Osteocyte (in vitro differentiated cells): Measurements from ENCODE around the gene VSNL1. TPM values are rescaled to one million over a fixed set of nuclear protein-coding genes. Genes with fewer than 3 reads are reported as not detected.

Experiments used
- DNase-seq: peaks from one replicate; pipeline ENCODE4 v3.0.0; 2021; ENCODE audit warnings: mixed read lengths; ENCODE audit not compliant: unreplicated experiment; ENCODE audit errors: extremely low spot score
- H3K27ac Mint-ChIP-seq: one replicate; pipeline ENCODE4 v1.8.0; 2021; ENCODE audit warnings: mild to moderate bottlenecking, mixed read lengths; ENCODE audit not compliant: unreplicated experiment
- H3K27me3 Mint-ChIP-seq: one replicate; pipeline ENCODE4 v1.8.0; 2021; ENCODE audit warnings: mixed read lengths; ENCODE audit not compliant: unreplicated experiment
- H3K36me3 Mint-ChIP-seq: one replicate; pipeline ENCODE4 v1.8.0; 2021; ENCODE audit warnings: mixed read lengths; ENCODE audit not compliant: unreplicated experiment
- H3K4me1 Mint-ChIP-seq: one replicate; pipeline ENCODE4 v1.8.0; 2021; ENCODE audit warnings: mixed read lengths; ENCODE audit not compliant: unreplicated experiment
- H3K4me3 Mint-ChIP-seq: one replicate; pipeline ENCODE4 v1.8.0; 2021; ENCODE audit warnings: mild to moderate bottlenecking, moderate library complexity, mixed read lengths; ENCODE audit not compliant: unreplicated experiment
- H3K9me3 Mint-ChIP-seq: one replicate; pipeline ENCODE4 v1.8.0; 2021; ENCODE audit warnings: mixed read lengths; ENCODE audit not compliant: unreplicated experiment
- total RNA-seq: library from RNA; stranded (reverse); gene quantifications from 2 replicates; pipeline ENCODE4 v1.2.1, GENCODE V29; 2021
- TF ChIP-seq, protein P1 (sequence below): fragments of 200-600 bp; sonication (generic); IDR thresholded peaks from 2 replicates; pipeline ENCODE4 v1.5.0; 2021; ENCODE audit warnings: antibody characterized with exemption, mild to moderate bottlenecking, moderate library complexity

VSNL1 gene
- total RNA-seq, 1 donor from 2014 or later = not detected

- TF ChIP-seq, protein P1, sequence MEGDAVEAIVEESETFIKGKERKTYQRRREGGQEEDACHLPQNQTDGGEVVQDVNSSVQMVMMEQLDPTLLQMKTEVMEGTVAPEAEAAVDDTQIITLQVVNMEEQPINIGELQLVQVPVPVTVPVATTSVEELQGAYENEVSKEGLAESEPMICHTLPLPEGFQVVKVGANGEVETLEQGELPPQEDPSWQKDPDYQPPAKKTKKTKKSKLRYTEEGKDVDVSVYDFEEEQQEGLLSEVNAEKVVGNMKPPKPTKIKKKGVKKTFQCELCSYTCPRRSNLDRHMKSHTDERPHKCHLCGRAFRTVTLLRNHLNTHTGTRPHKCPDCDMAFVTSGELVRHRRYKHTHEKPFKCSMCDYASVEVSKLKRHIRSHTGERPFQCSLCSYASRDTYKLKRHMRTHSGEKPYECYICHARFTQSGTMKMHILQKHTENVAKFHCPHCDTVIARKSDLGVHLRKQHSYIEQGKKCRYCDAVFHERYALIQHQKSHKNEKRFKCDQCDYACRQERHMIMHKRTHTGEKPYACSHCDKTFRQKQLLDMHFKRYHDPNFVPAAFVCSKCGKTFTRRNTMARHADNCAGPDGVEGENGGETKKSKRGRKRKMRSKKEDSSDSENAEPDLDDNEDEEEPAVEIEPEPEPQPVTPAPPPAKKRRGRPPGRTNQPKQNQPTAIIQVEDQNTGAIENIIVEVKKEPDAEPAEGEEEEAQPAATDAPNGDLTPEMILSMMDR = no peak
- no peaks in the 10 kb centered on the region for H3K27me3 Mint-ChIP-seq
- no peak overlapping the region for H3K4me3 Mint-ChIP-seq
- H3K4me1 Mint-ChIP-seq = no peaks in the 10 kb centered on the region
- no peaks in the 10 kb centered on the region for H3K9me3 Mint-ChIP-seq
- DNase-seq = no peak
- H3K27ac Mint-ChIP-seq = no peak overlapping the region
- H3K36me3 Mint-ChIP-seq = peaks cover 20% of the 10 kb centered on the region
Measured at GRCh38 chr2:17658251-17658843, 117.9 kb downstream of the VSNL1 start.

DNA sequence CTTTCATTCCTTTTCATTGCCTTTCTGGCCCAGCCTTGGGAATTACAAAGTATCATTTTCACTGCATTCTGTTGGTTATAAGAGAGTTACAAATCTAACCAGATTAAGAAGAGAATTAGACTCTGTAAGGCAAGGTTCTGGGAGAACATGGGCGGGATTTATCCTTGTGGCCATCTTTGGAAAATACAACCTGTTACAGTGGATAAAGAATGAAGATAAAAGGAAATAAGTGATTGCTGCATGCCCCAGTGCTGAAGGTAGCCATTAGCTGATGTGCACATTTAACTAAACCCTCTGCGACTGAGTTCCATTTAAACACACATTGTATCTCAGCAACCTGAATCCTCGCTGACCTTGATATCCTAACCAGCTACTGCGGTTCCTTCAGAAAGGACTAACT lies 119.7 kb downstream of the VSNL1 start:
- TF ChIP-seq, protein P1 = no peak
- H3K27me3 Mint-ChIP-seq = no peaks in the 10 kb centered on the region

GRCh38 chr2:17661460-17661859 lies 121.0 kb downstream of the VSNL1 start:
- TF ChIP-seq, protein P1 = no peak
- no peak overlapping the region for H3K4me3 Mint-ChIP-seq
- DNase-seq = no peak
- no peak overlapping the region for H3K27ac Mint-ChIP-seq
- no peaks in the 10 kb centered on the region for H3K4me1 Mint-ChIP-seq
- no peaks in the 10 kb centered on the region for H3K9me3 Mint-ChIP-seq
- H3K27me3 Mint-ChIP-seq = no peaks in the 10 kb centered on the region
- peaks cover 25% of the 10 kb centered on the region for H3K36me3 Mint-ChIP-seq

More for the DNA sequence above, 119.7 kb downstream of the VSNL1 start:
- Mint-ChIP-seq H3K9me3 (no peaks in the 10 kb centered on the region), H3K27ac (no peak overlapping the region), H3K36me3 (peaks cover 22% of the 10 kb centered on the region), H3K4me1 (no peaks in the 10 kb centered on the region), H3K4me3 (no peak overlapping the region)
- no peak for DNase-seq

GRCh38 chr2:17662723-17663122 lies 122.2 kb downstream of the VSNL1 start:
- Mint-ChIP-seq H3K27ac (no peak overlapping the region), H3K4me3 (no peak overlapping the region), H3K36me3 (peaks cover 25% of the 10 kb centered on the region), H3K27me3 (no peaks in the 10 kb centered on the region), H3K4me1 (no peaks in the 10 kb centered on the region), H3K9me3 (no peaks in the 10 kb centered on the region)
- DNase-seq = no peak
- TF ChIP-seq, protein P1 = no peak

DNA sequence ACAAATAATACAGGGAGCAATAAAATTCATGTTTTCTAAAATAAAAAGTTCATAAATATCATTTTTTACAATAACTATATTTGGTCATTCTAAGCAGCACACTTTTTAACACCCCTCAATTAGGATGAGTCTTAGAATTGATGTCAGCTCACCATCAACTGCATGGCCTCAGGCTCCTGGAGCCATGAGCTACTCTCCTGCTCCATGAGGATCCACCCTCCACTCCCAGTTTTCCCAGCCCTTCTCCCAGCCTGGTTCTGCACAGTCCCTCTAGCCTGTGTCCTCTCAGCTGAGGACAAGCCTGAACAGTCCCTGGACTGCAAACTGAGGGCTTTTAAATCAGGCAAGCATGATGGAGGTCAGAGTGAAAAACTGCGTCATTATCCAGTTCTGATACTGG lies 124.0 kb downstream of the VSNL1 start:
- no peaks in the 10 kb centered on the region for H3K4me1 Mint-ChIP-seq
- H3K27ac Mint-ChIP-seq = no peak overlapping the region
- H3K36me3 Mint-ChIP-seq = peaks cover 33% of the 10 kb centered on the region
- DNase-seq = no peak
- H3K4me3 Mint-ChIP-seq = no peak overlapping the region
- TF ChIP-seq, protein P1 = no peak
- H3K27me3 Mint-ChIP-seq = no peaks in the 10 kb centered on the region
- H3K9me3 Mint-ChIP-seq = no peaks in the 10 kb centered on the region
